C4-2B (cell line): ENCODE data around the gene FCN3.
A peak's percentile ranks its signal among the peaks of the same experiment; 100 is the strongest.

Experiments
- H3K27ac ChIP-seq: fragments of 450-650 bp; 2 replicates; pipeline ENCODE4 v1.5.1; 2017
- ZFX ChIP-seq: fragments of 450-650 bp; IDR thresholded peaks from 2 replicates; pipeline ENCODE4 v1.6.1; 2017
- TF ChIP-seq, protein P1 (sequence below): fragments of 450-650 bp; conservative IDR thresholded peaks from 2 replicates; pipeline ENCODE4 v1.5.1; 2017; ENCODE audit warnings: mild to moderate bottlenecking

FCN3 gene

DNA sequence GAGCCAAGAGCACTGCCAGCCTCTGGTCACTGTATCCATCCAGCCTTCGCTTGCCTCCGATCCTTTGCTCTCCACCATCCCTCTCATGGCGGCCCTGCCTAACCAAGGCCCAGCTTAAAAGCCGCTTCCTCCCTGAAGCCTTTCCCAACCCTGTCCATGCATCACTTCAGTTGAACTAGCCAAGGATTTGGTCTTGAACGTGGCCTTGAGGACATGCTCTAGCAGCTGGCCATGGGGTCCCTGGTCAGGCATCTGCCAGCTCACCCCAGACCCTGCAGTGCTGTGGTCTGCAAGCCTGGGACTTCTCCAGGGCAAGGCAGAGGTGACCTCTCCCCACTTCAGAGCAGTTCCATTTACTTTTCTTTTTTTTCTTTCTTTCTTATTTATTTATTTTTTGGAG lies 37.9 kb downstream of the FCN3 start:
- TF ChIP-seq, protein P1, sequence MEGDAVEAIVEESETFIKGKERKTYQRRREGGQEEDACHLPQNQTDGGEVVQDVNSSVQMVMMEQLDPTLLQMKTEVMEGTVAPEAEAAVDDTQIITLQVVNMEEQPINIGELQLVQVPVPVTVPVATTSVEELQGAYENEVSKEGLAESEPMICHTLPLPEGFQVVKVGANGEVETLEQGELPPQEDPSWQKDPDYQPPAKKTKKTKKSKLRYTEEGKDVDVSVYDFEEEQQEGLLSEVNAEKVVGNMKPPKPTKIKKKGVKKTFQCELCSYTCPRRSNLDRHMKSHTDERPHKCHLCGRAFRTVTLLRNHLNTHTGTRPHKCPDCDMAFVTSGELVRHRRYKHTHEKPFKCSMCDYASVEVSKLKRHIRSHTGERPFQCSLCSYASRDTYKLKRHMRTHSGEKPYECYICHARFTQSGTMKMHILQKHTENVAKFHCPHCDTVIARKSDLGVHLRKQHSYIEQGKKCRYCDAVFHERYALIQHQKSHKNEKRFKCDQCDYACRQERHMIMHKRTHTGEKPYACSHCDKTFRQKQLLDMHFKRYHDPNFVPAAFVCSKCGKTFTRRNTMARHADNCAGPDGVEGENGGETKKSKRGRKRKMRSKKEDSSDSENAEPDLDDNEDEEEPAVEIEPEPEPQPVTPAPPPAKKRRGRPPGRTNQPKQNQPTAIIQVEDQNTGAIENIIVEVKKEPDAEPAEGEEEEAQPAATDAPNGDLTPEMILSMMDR = no peak
- TF ChIP-seq ZFX = no peak
- no peak overlapping the region for H3K27ac ChIP-seq

DNA sequence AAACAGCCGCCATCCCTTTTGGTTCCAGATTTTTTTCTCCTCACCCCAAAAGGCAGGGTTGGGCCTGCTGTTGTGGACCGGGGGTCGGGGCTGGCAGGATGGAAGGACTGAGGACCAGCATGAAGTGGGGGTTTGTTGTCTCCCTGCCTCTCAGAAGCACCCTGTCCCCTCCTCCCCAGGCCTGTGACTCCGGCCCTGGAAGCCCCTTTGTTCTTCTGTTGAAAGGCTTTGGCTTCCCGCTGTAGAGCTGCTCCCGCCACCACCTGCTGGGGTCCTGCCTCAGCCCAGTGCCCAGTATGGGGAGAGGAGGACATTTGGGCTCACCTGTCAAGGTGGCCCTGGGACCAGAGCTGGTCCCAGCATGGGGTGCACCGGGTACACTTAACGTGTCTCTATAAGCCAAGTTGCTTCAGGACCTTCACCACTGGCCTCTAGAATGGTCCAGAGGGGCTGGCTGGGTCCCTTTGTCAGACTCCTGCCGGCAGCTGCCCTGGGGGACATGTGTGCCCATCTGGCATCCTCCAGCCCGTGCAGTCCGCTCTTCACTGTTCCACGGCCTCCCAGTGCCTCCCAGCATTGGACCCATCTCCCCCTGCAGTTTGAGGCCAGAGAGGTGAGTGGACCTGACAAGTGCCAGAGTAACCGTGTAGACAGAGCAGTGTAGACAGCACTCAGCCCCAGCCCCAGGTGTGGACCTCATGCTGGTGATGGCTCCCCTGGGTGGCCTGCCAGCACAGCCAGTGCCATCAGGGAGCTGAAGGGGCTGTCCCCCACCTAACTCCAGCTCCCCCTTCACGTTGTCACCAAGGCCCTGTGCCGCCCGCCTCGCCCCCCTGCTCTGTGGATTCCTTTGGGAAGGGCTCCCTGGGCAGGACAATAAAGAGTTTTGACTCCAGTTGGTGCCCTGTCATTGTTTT lies 38.9 kb downstream of the FCN3 start:
- H3K27ac ChIP-seq = no peak overlapping the region
- TF ChIP-seq, protein P1 = no peak
- no peak for TF ChIP-seq ZFX

- no peak overlapping the region for H3K27ac ChIP-seq
- TF ChIP-seq, protein P1 = no peak
- TF ChIP-seq ZFX = no peak
Measured at GRCh38 chr1:27333717-27334279, 40.8 kb downstream of the FCN3 start.

DNA sequence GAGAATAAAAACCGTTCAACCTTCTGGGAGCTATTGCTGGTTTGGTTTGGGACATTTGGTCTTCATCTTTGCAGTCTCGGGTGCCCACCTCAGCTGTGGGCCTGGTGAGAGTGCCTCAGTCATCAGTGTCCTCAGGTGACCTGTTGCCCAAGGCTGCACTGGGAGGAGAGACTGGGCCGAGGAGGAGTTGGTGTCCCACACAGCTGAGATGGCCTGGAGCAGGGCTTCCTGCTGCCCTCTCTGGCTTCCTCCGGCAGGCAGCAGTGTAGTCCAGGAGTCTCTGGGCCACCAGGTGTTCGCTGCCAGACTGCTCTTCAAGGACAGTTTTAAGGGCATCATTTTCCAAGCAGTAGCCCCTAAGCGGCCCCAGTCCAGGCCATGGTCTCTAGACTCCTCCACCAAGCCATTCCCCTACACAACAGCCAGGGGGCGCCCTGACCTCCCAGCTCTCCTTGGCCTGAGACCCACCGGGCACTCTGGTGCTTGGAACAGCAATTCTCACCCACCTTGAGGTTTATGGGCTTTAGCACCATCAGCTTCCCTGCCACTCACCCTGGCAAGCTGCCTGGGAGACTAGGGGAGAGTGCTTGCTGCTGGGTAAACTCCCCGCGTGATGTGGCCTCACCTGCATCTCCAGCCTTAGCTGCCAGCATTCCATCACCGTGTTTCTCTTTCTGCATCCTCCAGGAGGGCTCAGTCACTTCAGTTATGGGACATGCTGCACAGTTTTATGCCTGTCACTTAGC lies 41.9 kb downstream of the FCN3 start:
- no peak overlapping the region for H3K27ac ChIP-seq
- TF ChIP-seq ZFX = no peak
- TF ChIP-seq, protein P1 = peak; percentile 93

- TF ChIP-seq ZFX = no peak
- TF ChIP-seq, protein P1 = no peak
- no peak overlapping the region for H3K27ac ChIP-seq
Measured at GRCh38 chr1:27331922-27332321, 42.7 kb downstream of the FCN3 start.

DNA sequence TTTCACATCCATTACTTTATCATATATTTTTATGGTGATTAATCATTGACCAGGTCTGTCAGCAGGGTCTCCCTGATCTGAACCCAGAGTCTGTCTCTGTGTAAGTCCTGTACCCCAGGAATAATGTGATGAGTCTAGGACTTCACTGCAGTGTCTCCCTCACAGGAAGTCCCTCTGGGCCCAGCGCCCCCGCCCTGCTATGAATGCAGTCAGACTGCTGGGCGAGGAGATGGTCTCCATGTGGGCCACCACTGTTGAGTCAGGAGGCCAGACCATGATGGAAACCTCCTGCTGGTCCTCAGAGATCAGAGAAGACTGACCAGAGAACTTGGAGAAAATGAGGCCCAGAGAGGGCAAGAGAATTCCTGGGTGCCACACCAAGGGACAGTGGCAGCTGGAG lies 43.2 kb downstream of the FCN3 start:
- H3K27ac ChIP-seq = no peak overlapping the region
- TF ChIP-seq ZFX = no peak
- TF ChIP-seq, protein P1 = no peak

GRCh38 chr1:27330786-27331185 lies 43.8 kb downstream of the FCN3 start:
- no peak overlapping the region for H3K27ac ChIP-seq
- TF ChIP-seq, protein P1 = no peak
- no peak for TF ChIP-seq ZFX
